Endothelial cell of umbilical vein (primary cell): Measurements from ENCODE around the gene TMEM184C. TPM values are rescaled to one million over a fixed set of nuclear protein-coding genes. Genes with fewer than 3 reads are reported as not detected.

Experiments
- BruUV-seq: library from RNA; stranded (reverse); fragments of 400-500 nt; replicated peaks from 2 replicates; lab custom pipeline; 2021; lab: Mats Ljungman, UMichigan
- CTCF ChIA-PET: fragments of 300-600, 350-600 bp; sonication (Branson Sonifier 250); formaldehyde crosslinking; loops from one replicate; lab custom pipeline; 2021; ENCODE audit warnings: antibody characterized with exemption, inconsistent platforms; lab: Charles Lee
- POLR2A ChIA-PET: fragments of 300-600, 350-600 bp; sonication (Branson Sonifier 250); formaldehyde crosslinking; loops from one replicate; lab custom pipeline; 2021; ENCODE audit warnings: antibody characterized with exemption, inconsistent platforms; lab: Charles Lee
- DNase-seq: peaks from one replicate; pipeline ENCODE4 v3.0.0-alpha.2; 2011; ENCODE audit warnings: low read depth, low spot score
- FAIRE-seq: peaks from 2 replicates; lab custom pipeline; 2011; peaks lifted over from hg19 to GRCh38; lab: Jason Lieb, UNC
- H2AFZ ChIP-seq: 2 replicates; pipeline ENCODE4 v1.6.0; 2012; ENCODE audit warnings: low read depth, low read length, control low read depth, inconsistent platforms
- H3K27ac ChIP-seq: 2 replicates; pipeline ENCODE4 v1.5.1; 2011; ENCODE audit warnings: low read depth, mild to moderate bottlenecking, control low read depth, low read length, moderate library complexity; ENCODE audit not compliant: insufficient read depth
- H3K27me3 ChIP-seq, 2 experiments: 2 replicates each; pipeline versions ENCODE4 v1.6.0 to v1.6.1; 2011; ENCODE audit warnings: low read length in 2 of 2, mixed read lengths in 1 of 2; ENCODE audit not compliant: control insufficient read depth in 2 of 2, insufficient read depth in 2 of 2
- H3K36me3 ChIP-seq, 2 experiments: 2 replicates in 1 of 2; 3 replicates in 1 of 2; pipeline ENCODE4 v1.5.1; 2011; ENCODE audit warnings: low read length in 2 of 2, mild to moderate bottlenecking in 1 of 2, moderate library complexity in 1 of 2; ENCODE audit not compliant: control insufficient read depth in 2 of 2, insufficient read depth in 2 of 2; ENCODE audit errors: extremely low read depth in 1 of 2
- H3K4me1 ChIP-seq: 3 replicates; pipeline ENCODE4 v1.5.1; 2011; ENCODE audit warnings: mild to moderate bottlenecking, low read length; ENCODE audit not compliant: control insufficient read depth, insufficient read depth; ENCODE audit errors: extremely low read depth
- H3K4me2 ChIP-seq: 2 replicates; pipeline ENCODE4 v1.6.1; 2011; ENCODE audit warnings: low read length, control low read depth, mixed read lengths; ENCODE audit not compliant: insufficient read depth
- H3K4me3 ChIP-seq, 3 experiments: fragments of 200-600 bp in 1 of 3; sonication (generic), shearing (Covaris generic) in 1 of 3; replicated peaks in 1 of 3; 2 replicates each; pipeline ENCODE4 v1.5.1; 2011 to 2016; ENCODE audit warnings: control low read depth in 3 of 3, low read length in 3 of 3, mild to moderate bottlenecking in 2 of 3, inconsistent platforms in 1 of 3, low read depth in 1 of 3, moderate library complexity in 1 of 3; ENCODE audit not compliant: insufficient read depth in 1 of 3
- H3K79me2 ChIP-seq: 2 replicates; pipeline ENCODE4 v1.6.0; 2012; ENCODE audit warnings: low read length, inconsistent platforms; ENCODE audit not compliant: control insufficient read depth, insufficient read depth
- H3K9ac ChIP-seq: replicated peaks from 2 replicates; pipeline ENCODE3; 2011; ENCODE audit warnings: low read length, control low read depth; ENCODE audit not compliant: insufficient read depth; ENCODE audit errors: extremely low read depth
- H3K9me1 ChIP-seq: replicated peaks from 3 replicates; pipeline ENCODE4 v1.6.0; 2011; ENCODE audit warnings: mild to moderate bottlenecking, low read length; ENCODE audit not compliant: control insufficient read depth, insufficient read depth; ENCODE audit errors: extremely low read depth
- H3K9me3 ChIP-seq: replicated peaks from 2 replicates; pipeline ENCODE4 v1.5.1; 2012; ENCODE audit warnings: low read length, inconsistent platforms; ENCODE audit not compliant: control insufficient read depth, insufficient read depth
- H4K20me1 ChIP-seq: replicated peaks from 2 replicates; pipeline ENCODE3; 2011; ENCODE audit warnings: mild to moderate bottlenecking, low read length; ENCODE audit not compliant: control insufficient read depth, insufficient read depth; ENCODE audit errors: extremely low read depth
- CTCF ChIP-seq, 2 donors: IDR thresholded peaks; 1 replicate in 1 of 2; 2 replicates in 1 of 2; pipeline ENCODE4 v1.5.1; 2011; ENCODE audit warnings: low read length in 2 of 2, mild to moderate bottlenecking in 2 of 2, moderate library complexity in 2 of 2, control low read depth in 1 of 2, inconsistent platforms in 1 of 2, low read depth in 1 of 2; ENCODE audit not compliant: insufficient read depth in 1 of 2; ENCODE audit errors: extremely low read depth in 1 of 2
- EZH2 ChIP-seq: IDR thresholded peaks from 2 replicates; pipeline ENCODE4 v1.6.1; 2012; ENCODE audit warnings: borderline replicate concordance, low read depth, mild to moderate bottlenecking, moderate library complexity, low read length, inconsistent platforms; ENCODE audit not compliant: severe bottlenecking
- FOS ChIP-seq: IDR thresholded peaks from 2 replicates; pipeline ENCODE4 v1.6.1; 2011; ENCODE audit warnings: mild to moderate bottlenecking, low read length, moderate library complexity, borderline replicate concordance; ENCODE audit not compliant: insufficient read depth
- GATA2 ChIP-seq: IDR thresholded peaks from 2 replicates; pipeline ENCODE4 v1.7.0; 2011; ENCODE audit warnings: low read depth, mild to moderate bottlenecking, moderate library complexity, mixed read lengths, low read length; ENCODE audit not compliant: insufficient read length, insufficient read depth
- JUN ChIP-seq: IDR thresholded peaks from 2 replicates; pipeline ENCODE4 v1.6.1; 2011; ENCODE audit warnings: borderline replicate concordance, low read depth; ENCODE audit not compliant: insufficient read length, insufficient read depth
- MYC ChIP-seq: IDR thresholded peaks from one replicate; pipeline ENCODE4 v1.6.1; 2011; ENCODE audit warnings: mild to moderate bottlenecking, low read depth, low read length
- POLR2A ChIP-seq: IDR thresholded peaks from 2 replicates; pipeline ENCODE4 v1.6.1; 2012; ENCODE audit warnings: low read depth, mild to moderate bottlenecking, control low read depth, low read length
- POLR2AphosphoS5 ChIP-seq: IDR thresholded peaks from 2 replicates; pipeline ENCODE4 v1.6.1; 2012; ENCODE audit warnings: low read depth, mild to moderate bottlenecking, control low read depth, low read length, moderate library complexity; ENCODE audit not compliant: insufficient read depth
- dilution Hi-C: fragments of 300-500 bp; cut with MboI; formaldehyde crosslinking; loops from one replicate; pipeline ENCODE4 v1.15.0; 2019; ENCODE audit warnings: low sequenced_read_pairs; ENCODE audit not compliant: extremely low pct_ligation_motif_present
- intact Hi-C: fragments of 100-400 bp; cut with micrococcal nuclease; formaldehyde crosslinking; loops from one replicate; pipeline ENCODE4 v1.10.0; 2022
- polyA plus RNA-seq, 4 experiments: library from polyadenylated mRNA; depleted of rRNA in 3 of 4; stranded (reverse) in 3 of 4; unstranded in 1 of 4; fragments of >200 nt; gene quantifications; 2 replicates each; pipeline versions ENCODE4 v1.2.1 to v1.2.3, GENCODE V29; 2011 to 2012; ENCODE audit warnings: missing spikeins in 1 of 4
- total RNA-seq: library from RNA; stranded (reverse); gene quantifications from 2 replicates; pipeline ENCODE4 v1.2.3, GENCODE V29; 2021
- TF ChIP-seq, protein P1 (sequence below): IDR thresholded peaks from 2 replicates; pipeline ENCODE4 v1.6.1; 2011; ENCODE audit not compliant: insufficient read depth, insufficient read length

Gene TMEM184C
- total and polyA plus RNA-seq, 2 donors (not counting 3 experiments of a cell fraction or from before 2014, with no cell fraction given): 10.3 to 29.2 TPM

GRCh38 chr4:147571036-147571770 is 46.0 kb upstream of the TMEM184C start:
- FAIRE-seq: no peak
- H4K20me1 ChIP-seq: no peaks in the 10 kb centered on the region
- H3K9ac ChIP-seq: no peak overlapping the region
- dilution Hi-C loops (no loop called here), intact Hi-C loops (loop anchor here (10.0 kb wide), 1 partner anchor 236 kb away; no protein-coding TSS in a partner anchor)
- no peaks in the 10 kb centered on the region for H3K4me1 ChIP-seq
- no peak overlapping the region for H3K4me3 ChIP-seq
- BruUV-seq: no TSS peak
- no peak overlapping the region for H2AFZ ChIP-seq
- H3K9me1 ChIP-seq: no peaks in the 10 kb centered on the region
- TF ChIP-seq GATA2 (no peak), POLR2AphosphoS5 (no peak), JUN (no peak), EZH2 (no peak), MYC (no peak), FOS (no peak), POLR2A (no peak), CTCF (IDR thresholded peaks at IDR 0.05; ENCODE audit: extremely low read depth in 1 of 2, insufficient read depth in 1 of 2, low read depth in 1 of 2, low read length in 2 of 2) (no peak)
- TF ChIP-seq, protein P1, sequence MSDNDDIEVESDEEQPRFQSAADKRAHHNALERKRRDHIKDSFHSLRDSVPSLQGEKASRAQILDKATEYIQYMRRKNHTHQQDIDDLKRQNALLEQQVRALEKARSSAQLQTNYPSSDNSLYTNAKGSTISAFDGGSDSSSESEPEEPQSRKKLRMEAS: no peak
- H3K27me3 ChIP-seq: peaks cover 9 to 13% of the 10 kb centered on the region in 2 experiments
- H3K9me3 ChIP-seq: no peaks in the 10 kb centered on the region
- no peak overlapping the region for H3K4me2 ChIP-seq
- DNase-seq: no peak
- ChIA-PET CTCF (interaction anchor here (0.8 to 2.2 kb wide), 4 partner anchors 19 to 296 kb away, joined by 3 to 10 read pairs (median 4); no protein-coding TSS in a partner anchor), POLR2A (no interaction called here)
- no peak overlapping the region for H3K27ac ChIP-seq
- H3K36me3 ChIP-seq: no peaks in the 10 kb centered on the region
- no peaks in the 10 kb centered on the region for H3K79me2 ChIP-seq
